GM23248 (cell line): ENCODE measurements around the gene IL1RAPL1. TPM values are rescaled to one million over a fixed set of nuclear protein-coding genes. Genes with fewer than 3 reads are reported as not detected.
A peak's percentile ranks its signal among the peaks of the same experiment; 100 is the strongest.

Experiments
- DNase-seq: peaks from one replicate; pipeline ENCODE4 v3.0.0-alpha.2; 2015
- H2AFZ ChIP-seq: fragments of 200-600 bp; sonication (generic); 2 replicates; pipeline ENCODE4 v1.6.1; 2016; ENCODE audit warnings: antibody characterized with exemption
- H3F3A ChIP-seq: fragments of 200-600 bp; sonication (generic); 2 replicates; pipeline ENCODE4 v1.6.1; 2016; ENCODE audit warnings: mild to moderate bottlenecking, antibody characterized with exemption, mixed run types; ENCODE audit not compliant: insufficient read depth
- H3K27ac ChIP-seq: fragments of 200-600 bp; sonication (generic); 2 replicates; pipeline ENCODE4 v1.5.1; 2016; ENCODE audit warnings: mild to moderate bottlenecking
- H3K27me3 ChIP-seq: fragments of 200-600 bp; sonication (generic); replicated peaks from 2 replicates; pipeline ENCODE4 v1.6.1; 2016; ENCODE audit warnings: mild to moderate bottlenecking; ENCODE audit not compliant: insufficient read depth
- H3K36me3 ChIP-seq: fragments of 200-600 bp; sonication (generic); 2 replicates; pipeline ENCODE4 v1.6.1; 2016; ENCODE audit warnings: low read depth, mild to moderate bottlenecking
- H3K4me1 ChIP-seq: fragments of 200-600 bp; sonication (generic); 2 replicates; pipeline ENCODE4 v1.6.1; 2016; ENCODE audit warnings: mild to moderate bottlenecking; ENCODE audit not compliant: insufficient read depth
- H3K4me2 ChIP-seq: fragments of 200-600 bp; sonication (generic); one replicate; pipeline ENCODE4 v1.6.1; 2016; ENCODE audit warnings: mild to moderate bottlenecking; ENCODE audit not compliant: unreplicated experiment
- H3K4me3 ChIP-seq: fragments of 200-600 bp; sonication (generic); 2 replicates; pipeline ENCODE4 v1.5.1; 2016; ENCODE audit warnings: mild to moderate bottlenecking
- H3K79me2 ChIP-seq: fragments of 200-600 bp; sonication (generic); 2 replicates; pipeline ENCODE4 v1.6.1; 2016; ENCODE audit warnings: mild to moderate bottlenecking; ENCODE audit not compliant: insufficient read depth
- H3K9ac ChIP-seq: fragments of 200-600 bp; sonication (generic); 2 replicates; pipeline ENCODE4 v1.6.1; 2016; ENCODE audit warnings: mild to moderate bottlenecking
- H3K9me2 ChIP-seq: fragments of 200-600 bp; sonication (generic); 2 replicates; pipeline ENCODE4 v1.6.1; 2016; ENCODE audit warnings: mixed run types, mild to moderate bottlenecking, moderate library complexity; ENCODE audit not compliant: insufficient read depth
- H3K9me3 ChIP-seq: fragments of 200-600 bp; sonication (generic); one replicate; pipeline ENCODE4 v1.6.1; 2017; ENCODE audit warnings: low read depth
- H4K20me1 ChIP-seq: fragments of 200-600 bp; sonication (generic); 2 replicates; pipeline ENCODE4 v1.6.0; 2016; ENCODE audit not compliant: insufficient read depth
- EZH2 ChIP-seq: fragments of 200-600 bp; sonication (generic); IDR thresholded peaks from 2 replicates; pipeline ENCODE4 v1.6.1; 2018; ENCODE audit warnings: antibody characterized with exemption, mild to moderate bottlenecking; ENCODE audit not compliant: insufficient read depth, poor library complexity, severe bottlenecking
- EZH2phosphoT487 ChIP-seq: fragments of 200-600 bp; sonication (generic); IDR thresholded peaks from 2 replicates; pipeline ENCODE4 v1.6.1; 2018; ENCODE audit warnings: antibody characterized with exemption, moderate library complexity, mild to moderate bottlenecking, low read depth; ENCODE audit not compliant: insufficient read depth
- WGBS, 2 experiments: methylation state at CpG; one replicate each; pipeline ENCODE4 v1.1.6; 2015 to 2017; ENCODE audit warnings: low lambda C conversion rate in 2 of 2, low coverage in 1 of 2; ENCODE audit errors: missing lambda C conversion rate in 2 of 2; 5-methylcytosine and 5-hydroxymethylcytosine counted together
- in situ Hi-C: fragments of 300-500 bp; cut with MboI; formaldehyde crosslinking; loops from 2 replicates; pipeline ENCODE4 v1.15.0; 2020
- polyA plus RNA-seq: library from polyadenylated mRNA; unstranded; fragments of >200 nt; fragmentation: Nextera tagmentation; extraction: Ambion mirVana; gene quantifications from 2 replicates; pipeline ENCODE4 v1.2.1, GENCODE V29; 2016
- total RNA-seq: library from RNA; depleted of rRNA; stranded (reverse); fragments of >200 nt; shearing (Covaris generic); gene quantifications from 2 replicates; pipeline ENCODE4 v1.2.3, GENCODE V29; 2014

The IL1RAPL1 gene
- total and polyA plus RNA-seq, 2 experiments from 2014 or later, result not detected

GRCh38 chrX:29067351-29067750 lies 480.1 kb downstream of the IL1RAPL1 start:
- no peak overlapping the region for H3K27ac ChIP-seq
- no peaks in the 10 kb centered on the region for H3K79me2 ChIP-seq
- TF ChIP-seq EZH2phosphoT487 (no peak), EZH2 (no peak)
- WGBS, 2 experiments, result 35 to 50% methylated on average over 4 of the region's 4 CpGs
- no peaks in the 10 kb centered on the region for H3K36me3 ChIP-seq
- no peaks in the 10 kb centered on the region for H3K9me3 ChIP-seq
- H4K20me1 ChIP-seq, result no peaks in the 10 kb centered on the region
- no peaks in the 10 kb centered on the region for H3F3A ChIP-seq
- no peaks in the 10 kb centered on the region for H3K27me3 ChIP-seq
- in situ Hi-C loops, result no loop called here
- H2AFZ ChIP-seq, result no peak overlapping the region
- H3K9me2 ChIP-seq, result no peaks in the 10 kb centered on the region
- H3K4me2 ChIP-seq, result no peak overlapping the region
- no peaks in the 10 kb centered on the region for H3K4me1 ChIP-seq
- H3K9ac ChIP-seq, result no peak overlapping the region
- H3K4me3 ChIP-seq, result no peak overlapping the region
- no peak for DNase-seq

DNA sequence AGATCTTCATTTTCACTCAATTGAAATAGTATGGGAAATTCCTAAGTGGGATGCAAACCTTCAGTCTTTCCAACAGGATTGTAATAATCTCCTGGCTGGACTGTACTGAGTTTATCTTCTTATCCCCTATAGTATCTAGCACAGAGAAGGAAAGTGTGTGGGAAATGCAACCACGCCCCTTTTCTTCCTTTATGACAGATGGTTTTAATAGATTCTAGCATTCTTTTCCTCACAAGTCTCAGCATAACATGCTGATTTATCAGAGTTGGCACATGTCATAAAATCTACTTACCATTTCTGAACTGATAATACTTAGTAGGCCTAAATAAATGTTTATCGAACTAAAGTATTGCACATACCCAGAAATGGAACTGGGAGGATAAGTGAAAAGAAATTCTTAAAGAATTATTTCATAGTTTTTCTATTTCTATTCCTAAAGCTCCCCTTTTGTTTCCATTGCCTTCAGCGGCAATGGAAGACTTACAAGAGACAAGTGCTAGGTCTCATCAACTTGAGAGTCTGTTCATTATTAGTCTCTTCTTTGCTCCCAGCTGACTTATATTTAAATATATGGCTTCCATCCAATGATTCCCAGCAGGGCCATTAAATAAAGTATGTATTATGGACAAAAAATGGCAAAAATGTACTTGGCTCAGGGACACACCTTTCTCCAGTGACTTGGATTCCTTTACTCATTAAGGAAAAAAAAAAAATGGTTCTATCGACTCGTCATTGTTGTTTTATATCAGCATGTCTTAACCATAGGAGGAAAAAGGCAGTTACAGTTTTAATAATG lies 484.5 kb downstream of the IL1RAPL1 start:
- Histone ChIP-seq H3K4me3 (no peak overlapping the region), H3K9me2 (no peaks in the 10 kb centered on the region), H3K4me1 (no peaks in the 10 kb centered on the region), H3K36me3 (no peaks in the 10 kb centered on the region), H3K9ac (no peak overlapping the region), H4K20me1 (no peaks in the 10 kb centered on the region), H3K27me3 (no peaks in the 10 kb centered on the region), H3K4me2 (no peak overlapping the region), H3K27ac (no peak overlapping the region), H3F3A (no peaks in the 10 kb centered on the region), H3K79me2 (no peaks in the 10 kb centered on the region), H3K9me3 (no peaks in the 10 kb centered on the region), H2AFZ (no peak overlapping the region)
- WGBS, 2 experiments, result 12 to 17% methylated on average over 5 of the region's 5 CpGs
- DNase-seq, result peak; percentile 2
- TF ChIP-seq EZH2phosphoT487 (no peak), EZH2 (no peak)
- in situ Hi-C loops, result no loop called here

DNA sequence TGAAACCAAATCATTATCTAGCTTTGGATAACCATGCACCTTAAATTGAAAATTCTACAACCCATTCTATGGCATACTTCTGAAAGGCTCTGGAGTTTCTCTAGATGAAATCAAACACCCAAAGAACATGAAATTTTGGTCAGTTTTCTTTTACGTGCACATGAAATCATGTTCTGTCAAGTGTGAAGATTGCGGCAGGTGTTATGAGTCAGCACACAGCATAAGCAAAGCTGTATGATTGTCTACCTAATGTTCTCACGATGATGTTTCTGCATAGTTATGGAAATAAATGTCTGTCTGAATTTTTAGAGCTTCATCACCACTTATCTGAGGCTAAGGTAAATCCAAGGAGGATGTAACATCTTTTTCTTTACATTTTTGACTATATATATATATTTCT lies 495.3 kb downstream of the IL1RAPL1 start:
- no peak overlapping the region for H3K27ac ChIP-seq
- in situ Hi-C loops, result no loop called here
- TF ChIP-seq EZH2phosphoT487, result no peak
- no peak for TF ChIP-seq EZH2
- H3K36me3 ChIP-seq, result no peaks in the 10 kb centered on the region
- H3K79me2 ChIP-seq, result no peaks in the 10 kb centered on the region
- no peak overlapping the region for H3K4me3 ChIP-seq
- H4K20me1 ChIP-seq, result no peaks in the 10 kb centered on the region
- H3K27me3 ChIP-seq, result no peaks in the 10 kb centered on the region
- H3K9ac ChIP-seq, result no peak overlapping the region
- no peaks in the 10 kb centered on the region for H3K9me3 ChIP-seq
- 48 to 54% methylated on average over 3 of the region's 3 CpGs for WGBS, 2 experiments
- no peaks in the 10 kb centered on the region for H3K4me1 ChIP-seq
- H3K9me2 ChIP-seq, result no peaks in the 10 kb centered on the region
- no peak overlapping the region for H3K4me2 ChIP-seq
- H3F3A ChIP-seq, result no peaks in the 10 kb centered on the region
- no peak for DNase-seq
- H2AFZ ChIP-seq, result no peak overlapping the region

GRCh38 chrX:29083823-29084222 lies 496.6 kb downstream of the IL1RAPL1 start:
- DNase-seq, result no peak
- TF ChIP-seq EZH2, result no peak
- in situ Hi-C loops, result no loop called here
- Histone ChIP-seq H3K9me3 (no peaks in the 10 kb centered on the region), H3K9ac (no peak overlapping the region), H3K27me3 (no peaks in the 10 kb centered on the region), H3K9me2 (no peaks in the 10 kb centered on the region), H2AFZ (no peak overlapping the region), H3K4me3 (no peak overlapping the region), H3K79me2 (no peaks in the 10 kb centered on the region), H3K36me3 (no peaks in the 10 kb centered on the region), H3F3A (no peaks in the 10 kb centered on the region), H3K4me2 (no peak overlapping the region), H3K27ac (no peak overlapping the region), H4K20me1 (no peaks in the 10 kb centered on the region), H3K4me1 (no peaks in the 10 kb centered on the region)
- 7 to 10% methylated on average over 2 of the region's 2 CpGs for WGBS, 2 experiments

- Histone ChIP-seq H3K9me3 (no peaks in the 10 kb centered on the region), H3K27ac (no peak overlapping the region), H3F3A (no peaks in the 10 kb centered on the region), H3K4me3 (no peak overlapping the region), H3K27me3 (no peaks in the 10 kb centered on the region), H3K9ac (no peak overlapping the region), H3K9me2 (no peaks in the 10 kb centered on the region), H3K4me2 (no peak overlapping the region), H3K4me1 (no peaks in the 10 kb centered on the region), H4K20me1 (no peaks in the 10 kb centered on the region), H2AFZ (no peak overlapping the region), H3K36me3 (no peaks in the 10 kb centered on the region), H3K79me2 (no peaks in the 10 kb centered on the region)
- WGBS, 2 experiments, result 6 to 8% methylated on average over 2 of the region's 2 CpGs
- in situ Hi-C loops, result no loop called here
- no peak for DNase-seq
- TF ChIP-seq EZH2phosphoT487, result no peak
Observed at GRCh38 chrX:29090811-29091210, 503.6 kb downstream of the IL1RAPL1 start.
